NT2/D1 (cell line): ENCODE measurements around the gene OSBPL3.

Experiments
- DNase-seq: peaks from one replicate; pipeline ENCODE4 v3.0.0-alpha.2; 2011; ENCODE audit warnings: low read depth, low spot score
- H3K27me3 ChIP-seq: 2 replicates; pipeline ENCODE4 v1.6.0; 2011; ENCODE audit warnings: mild to moderate bottlenecking; ENCODE audit not compliant: insufficient read length, insufficient read depth
- H3K36me3 ChIP-seq: 2 replicates; pipeline ENCODE4 v1.6.1; 2011; ENCODE audit warnings: mild to moderate bottlenecking, low read length, mixed read lengths; ENCODE audit not compliant: insufficient read depth, insufficient read length
- H3K4me1 ChIP-seq: 2 replicates; pipeline ENCODE4 v1.5.1; 2011; ENCODE audit not compliant: insufficient read depth, insufficient read length
- H3K4me3 ChIP-seq: 2 replicates; pipeline ENCODE4 v1.5.1; 2011; ENCODE audit warnings: low read depth; ENCODE audit not compliant: insufficient read length
- H3K9ac ChIP-seq: 2 replicates; pipeline ENCODE4 v1.6.0; 2011; ENCODE audit warnings: low read depth; ENCODE audit not compliant: insufficient read length
- H3K9me3 ChIP-seq: 2 replicates; pipeline ENCODE4 v1.5.1; 2011; ENCODE audit warnings: mild to moderate bottlenecking, low read length; ENCODE audit not compliant: insufficient read depth
- SUZ12 ChIP-seq: IDR thresholded peaks from 2 replicates; pipeline ENCODE4 v1.6.1; 2011; ENCODE audit not compliant: insufficient read length, insufficient read depth; ENCODE audit errors: extremely low read depth
- YY1 ChIP-seq: IDR thresholded peaks from 2 replicates; pipeline ENCODE4 v1.6.1; 2011; ENCODE audit not compliant: insufficient read length, insufficient read depth
- ZNF274 ChIP-seq: IDR thresholded peaks from 2 replicates; pipeline ENCODE4 v1.6.1; 2011; ENCODE audit warnings: mild to moderate bottlenecking, low read depth, low read length

Gene OSBPL3

GRCh38 chr7:24871770-24872169 is 108.2 kb downstream of the OSBPL3 start:
- peaks cover 29% of the 10 kb centered on the region for H3K36me3 ChIP-seq
- H3K4me3 ChIP-seq, result no peak overlapping the region
- TF ChIP-seq YY1 (no peak), ZNF274 (no peak), SUZ12 (no peak)
- no peaks in the 10 kb centered on the region for H3K4me1 ChIP-seq
- DNase-seq, result no peak
- H3K9me3 ChIP-seq, result no peaks in the 10 kb centered on the region
- H3K9ac ChIP-seq, result no peak overlapping the region
- no peaks in the 10 kb centered on the region for H3K27me3 ChIP-seq

- H3K27me3 ChIP-seq, result no peaks in the 10 kb centered on the region
- H3K4me1 ChIP-seq, result no peaks in the 10 kb centered on the region
- H3K4me3 ChIP-seq, result no peak overlapping the region
- no peak for DNase-seq
- peaks cover 32% of the 10 kb centered on the region for H3K36me3 ChIP-seq
- no peaks in the 10 kb centered on the region for H3K9me3 ChIP-seq
- no peak overlapping the region for H3K9ac ChIP-seq
- TF ChIP-seq SUZ12 (no peak), ZNF274 (no peak), YY1 (no peak)
These were observed 109.2 kb downstream of the OSBPL3 start for GRCh38 chr7:24870766-24871165.

GRCh38 chr7:24869572-24869971 is 110.4 kb downstream of the OSBPL3 start:
- Histone ChIP-seq H3K36me3 (peaks cover 43% of the 10 kb centered on the region), H3K9ac (no peak overlapping the region), H3K27me3 (no peaks in the 10 kb centered on the region), H3K4me3 (no peak overlapping the region), H3K9me3 (no peaks in the 10 kb centered on the region), H3K4me1 (no peaks in the 10 kb centered on the region)
- no peak for DNase-seq
- TF ChIP-seq ZNF274, result no peak
- no peak for TF ChIP-seq YY1
- TF ChIP-seq SUZ12, result no peak

- no peak for DNase-seq
- no peaks in the 10 kb centered on the region for H3K9me3 ChIP-seq
- H3K4me1 ChIP-seq, result no peaks in the 10 kb centered on the region
- no peak for TF ChIP-seq ZNF274
- TF ChIP-seq SUZ12, result no peak
- TF ChIP-seq YY1, result no peak
- H3K4me3 ChIP-seq, result no peak overlapping the region
- H3K36me3 ChIP-seq, result peaks cover 51% of the 10 kb centered on the region
- no peak overlapping the region for H3K9ac ChIP-seq
- no peaks in the 10 kb centered on the region for H3K27me3 ChIP-seq
These were observed 111.2 kb downstream of the OSBPL3 start for GRCh38 chr7:24868741-24869140.

- H3K27me3 ChIP-seq, result no peaks in the 10 kb centered on the region
- H3K4me3 ChIP-seq, result no peak overlapping the region
- no peak overlapping the region for H3K9ac ChIP-seq
- no peaks in the 10 kb centered on the region for H3K9me3 ChIP-seq
- DNase-seq, result no peak
- TF ChIP-seq ZNF274, result no peak
- no peak for TF ChIP-seq SUZ12
- TF ChIP-seq YY1, result no peak
- H3K4me1 ChIP-seq, result no peaks in the 10 kb centered on the region
- H3K36me3 ChIP-seq, result peaks cover 61% of the 10 kb centered on the region
These were observed 113.9 kb downstream of the OSBPL3 start for GRCh38 chr7:24866004-24866615.

GRCh38 chr7:24864214-24864817 is 115.7 kb downstream of the OSBPL3 start:
- no peak overlapping the region for H3K9ac ChIP-seq
- no peaks in the 10 kb centered on the region for H3K4me1 ChIP-seq
- no peak overlapping the region for H3K4me3 ChIP-seq
- H3K36me3 ChIP-seq, result peaks cover 53% of the 10 kb centered on the region
- no peaks in the 10 kb centered on the region for H3K27me3 ChIP-seq
- no peak for DNase-seq
- no peaks in the 10 kb centered on the region for H3K9me3 ChIP-seq
- TF ChIP-seq ZNF274, result no peak
- TF ChIP-seq YY1, result no peak
- no peak for TF ChIP-seq SUZ12

GRCh38 chr7:24863626-24864025 is 116.4 kb downstream of the OSBPL3 start:
- no peaks in the 10 kb centered on the region for H3K9me3 ChIP-seq
- TF ChIP-seq ZNF274 (no peak), YY1 (no peak), SUZ12 (no peak)
- no peak overlapping the region for H3K9ac ChIP-seq
- H3K4me1 ChIP-seq, result no peaks in the 10 kb centered on the region
- no peak overlapping the region for H3K4me3 ChIP-seq
- no peaks in the 10 kb centered on the region for H3K27me3 ChIP-seq
- H3K36me3 ChIP-seq, result peaks cover 52% of the 10 kb centered on the region
- no peak for DNase-seq
